Skin epidermis (tissue), 12 donors: ENCODE results near the gene CIDEB.
"Not testable (repeated sequence)": the region's sequence is repeated elsewhere in the genome, so short reads cannot be mapped to it uniquely, and the experiment has no call there.

ENCODE experiments used
- H3K27ac ChIP-seq, 21 experiments: fragments of 200-600 bp; sonication (generic) in 11 of 21; one replicate each; pipeline ENCODE4 v1.5.0; 2020; ENCODE audit warnings: mild to moderate bottlenecking in 3 of 21, inconsistent platforms in 2 of 21, moderate library complexity in 2 of 21
- H3K4me3 ChIP-seq, 7 experiments: fragments of 200-600 bp; sonication (generic) in 2 of 7; one replicate each; pipeline ENCODE4 v1.5.0; 2020; ENCODE audit warnings: inconsistent platforms in 2 of 7, mild to moderate bottlenecking in 2 of 7, moderate library complexity in 1 of 7

CIDEB gene

GRCh38 chr14:24334431-24335291 lies 26.9 kb upstream of the CIDEB start, which contains the start of gene ADCY4:
TSS of gene ADCY4 (minus strand) at chr14:24335071. CDS start at chr14:24334652, 419 bp downstream.
- Histone ChIP-seq H3K4me3 (peak within 1 kb of the TSS; percentile 24 to 43 (median 39)), H3K27ac (peak within 1 kb of the TSS; percentile 20 to 87 (median 70))

DNA sequence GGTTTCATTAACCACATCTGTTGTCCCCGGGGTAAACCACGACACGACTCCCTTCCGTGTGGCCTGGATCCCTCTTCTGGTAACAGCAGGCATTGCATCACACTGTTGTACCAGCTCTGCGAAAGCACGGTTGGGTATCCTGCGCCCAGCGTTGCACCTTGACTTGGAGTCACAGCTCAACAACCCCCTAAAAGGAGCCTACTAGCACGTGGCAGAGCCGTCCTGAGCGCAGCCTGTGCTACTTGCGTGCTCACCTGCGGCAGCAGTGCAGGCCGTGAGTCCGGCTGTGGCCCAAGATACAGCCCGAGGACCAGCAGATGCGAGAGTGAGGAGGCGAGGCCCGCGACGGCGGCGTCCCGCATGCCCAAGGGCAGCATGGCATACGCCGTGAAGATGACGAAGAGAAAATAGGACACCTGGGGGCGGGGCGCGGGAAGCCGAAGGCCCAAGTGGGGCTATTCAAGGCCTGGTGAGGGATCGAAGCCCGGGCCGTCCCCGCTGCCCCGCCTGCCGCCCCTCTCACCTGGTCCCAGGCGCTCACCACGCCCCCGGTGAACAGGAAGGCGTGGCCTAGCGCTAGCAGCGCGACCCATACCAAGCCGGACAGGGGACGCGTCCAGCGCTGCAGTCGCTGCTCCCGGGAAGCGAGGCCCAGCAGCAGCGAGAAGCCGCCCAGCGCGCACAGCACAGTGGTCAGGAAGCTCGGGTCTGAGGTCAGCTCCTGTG lies 24.7 kb upstream of the CIDEB start:
- Histone ChIP-seq H3K4me3 (peak overlapping the region in 5 of 7 experiments; percentile 1 to 32 (median 9)), H3K27ac (peak overlapping the region in 1 of 21 experiments; percentile 29)

- no peak overlapping the region for H3K4me3 ChIP-seq
- H3K27ac ChIP-seq = no peak overlapping the region
Observed at GRCh38 chr14:24331731-24332267, 24.0 kb upstream of the CIDEB start.

DNA sequence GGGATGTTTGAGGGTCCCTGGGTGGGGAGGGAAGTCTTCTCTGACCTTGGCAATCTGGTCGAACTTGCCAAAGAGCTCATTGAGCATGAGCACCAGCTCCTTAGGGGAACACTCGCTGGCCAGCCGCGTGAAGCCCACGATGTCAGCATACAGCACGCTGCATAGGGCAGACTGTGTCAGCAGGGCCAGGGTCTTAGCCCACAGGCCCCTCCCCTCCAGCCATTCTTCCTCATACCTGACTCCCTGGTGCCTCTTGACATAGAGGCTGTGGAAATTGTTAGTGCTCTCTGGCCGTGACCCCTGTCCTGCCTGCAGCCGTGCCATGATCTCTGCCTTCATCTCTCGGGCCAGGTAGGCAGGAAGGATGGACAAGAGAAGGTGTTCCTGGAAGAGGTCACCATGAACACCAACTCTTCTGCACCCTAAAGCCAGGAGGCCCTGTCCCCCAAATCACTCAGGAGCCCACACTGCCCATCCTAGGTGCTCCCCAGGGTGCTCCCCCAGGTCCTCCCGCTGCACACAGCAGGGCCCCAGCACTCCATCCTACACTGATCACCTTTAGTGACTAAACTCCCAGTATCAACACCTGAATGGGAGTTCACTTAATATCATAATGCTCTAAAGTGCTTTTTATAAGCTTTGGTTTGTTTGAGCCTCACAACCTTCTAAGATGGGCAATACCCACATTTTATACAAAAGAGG lies 23.3 kb upstream of the CIDEB start:
- Histone ChIP-seq H3K4me3 (no peak overlapping the region), H3K27ac (no peak overlapping the region)

GRCh38 chr14:24329736-24330135 lies 22.0 kb upstream of the CIDEB start:
- no peak overlapping the region for H3K4me3 ChIP-seq
- H3K27ac ChIP-seq = peak overlapping the region in 1 of 21 experiments; percentile 32

DNA sequence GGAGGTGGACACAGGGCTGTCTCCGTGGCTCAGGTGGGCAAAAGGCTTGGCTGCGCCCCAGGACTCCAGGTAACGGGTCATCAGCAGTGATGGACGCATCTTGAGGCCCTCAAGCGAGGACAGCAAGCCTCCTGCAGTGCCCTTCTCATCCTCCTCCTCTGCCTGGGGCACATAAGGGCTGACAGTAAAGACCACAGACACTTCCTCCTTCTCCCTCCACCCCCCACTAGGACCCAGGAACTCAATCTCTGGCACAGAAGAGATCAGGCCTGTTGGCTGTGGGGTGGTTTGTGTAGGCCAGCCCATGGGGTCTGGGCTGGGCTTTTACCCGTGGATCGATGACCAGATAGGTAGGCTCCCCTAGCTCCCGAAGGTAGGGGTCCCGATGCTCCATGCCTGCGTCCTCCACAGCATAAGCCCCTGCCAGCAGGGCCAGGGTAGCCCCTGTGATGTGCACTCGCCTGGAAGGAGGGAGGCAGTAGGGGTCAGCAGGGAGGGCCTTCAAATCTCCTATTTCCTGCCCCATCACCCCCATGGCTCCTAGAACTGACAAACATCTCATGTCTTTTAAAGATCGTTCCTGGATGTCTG lies 21.4 kb upstream of the CIDEB start:
- Histone ChIP-seq H3K27ac (peak overlapping the region in 4 of 21 experiments; percentile 9 to 52 (median 28)), H3K4me3 (no peak overlapping the region)

DNA sequence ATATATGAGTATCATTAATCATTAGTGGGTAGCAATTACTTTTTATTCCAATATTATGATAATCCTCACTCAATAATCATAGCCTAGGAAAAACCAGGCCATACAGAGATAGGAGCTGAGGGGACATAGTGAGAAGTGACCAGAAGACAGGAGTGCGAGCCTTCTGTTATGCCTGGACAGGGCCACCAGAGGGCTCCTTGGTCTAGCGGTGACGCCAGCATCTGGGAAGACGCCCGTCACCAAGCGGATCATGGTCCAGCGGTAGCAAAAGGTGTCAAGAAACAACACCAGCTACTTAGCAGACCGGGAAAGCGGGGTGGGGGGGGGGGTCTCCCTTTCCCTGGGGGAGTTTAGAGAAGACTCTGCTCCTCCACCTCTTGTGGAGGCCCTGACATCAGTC lies 20.1 kb upstream of the CIDEB start:
- not testable (repeated sequence) for H3K27ac ChIP-seq

GRCh38 chr14:24327303-24327702 lies 19.5 kb upstream of the CIDEB start:
- peak overlapping the region in 2 of 21 experiments; percentile 2 to 17 for H3K27ac ChIP-seq
- H3K4me3 ChIP-seq = no peak overlapping the region

More for the DNA sequence above, 20.1 kb upstream of the CIDEB start:
- not testable (repeated sequence) for H3K4me3 ChIP-seq

DNA sequence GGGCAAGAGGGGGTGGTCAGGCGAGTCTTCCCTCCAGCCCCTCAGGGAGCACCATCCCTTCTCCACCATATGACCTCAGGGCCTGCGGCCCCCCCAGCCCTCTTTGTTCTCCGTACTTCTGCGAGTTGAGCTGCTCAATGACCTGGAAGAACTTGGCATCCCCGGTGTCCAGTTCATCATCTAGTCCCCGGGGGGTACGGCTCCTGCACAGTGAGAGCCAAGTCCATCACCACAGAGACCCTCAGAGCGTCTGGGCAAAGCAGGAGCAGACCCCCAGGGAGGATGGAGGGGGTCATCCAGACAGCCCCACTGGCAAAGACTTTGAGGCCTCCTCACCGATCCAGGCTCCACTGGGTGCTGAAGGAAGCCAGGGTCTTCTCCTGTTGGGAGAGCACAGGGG lies 18.2 kb upstream of the CIDEB start:
- H3K27ac ChIP-seq = no peak overlapping the region
- H3K4me3 ChIP-seq = no peak overlapping the region

- Histone ChIP-seq H3K4me3 (no peak overlapping the region), H3K27ac (no peak overlapping the region)
Observed at GRCh38 chr14:24325041-24325530, 17.3 kb upstream of the CIDEB start.

DNA sequence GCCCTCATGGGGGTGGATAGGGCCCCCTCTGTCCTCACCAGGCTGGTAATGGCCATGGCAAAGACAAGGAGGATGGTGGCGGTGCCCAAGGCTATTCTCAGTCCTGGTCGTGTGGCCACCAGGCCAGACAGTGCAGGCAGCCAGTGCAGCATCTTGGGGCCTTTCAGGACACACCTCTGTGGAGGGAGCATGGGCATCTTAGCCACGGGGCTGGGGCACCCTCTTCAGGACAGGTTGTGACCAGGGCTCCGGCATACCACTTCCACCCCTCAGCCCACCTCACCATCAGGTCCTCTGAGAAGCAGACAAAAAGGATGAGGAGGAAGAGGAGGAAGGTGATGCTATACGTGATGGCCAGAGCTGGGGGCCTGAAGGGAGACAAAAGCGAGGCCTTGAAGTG lies 16.2 kb upstream of the CIDEB start:
- Histone ChIP-seq H3K27ac (no peak overlapping the region), H3K4me3 (no peak overlapping the region)

DNA sequence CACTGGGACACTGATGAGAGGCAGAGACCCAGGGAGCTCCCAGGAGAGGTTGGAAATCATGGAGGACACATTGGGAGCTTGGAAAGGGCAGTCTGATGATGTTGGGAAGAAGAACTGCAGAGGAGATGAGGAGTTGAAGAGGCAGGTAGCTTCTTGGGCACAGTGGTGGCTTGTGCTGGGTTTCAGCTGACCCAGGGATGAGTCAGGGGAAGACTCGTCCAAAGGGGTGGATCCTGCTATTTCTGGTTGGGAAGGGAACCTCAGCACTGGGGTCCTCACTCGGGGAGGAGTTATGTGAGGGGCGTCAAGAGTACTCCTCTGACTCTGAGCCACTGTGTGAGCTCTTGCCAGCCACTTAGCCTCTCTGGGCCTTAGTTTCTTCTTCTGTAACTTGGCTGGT lies 15.6 kb upstream of the CIDEB start:
- Histone ChIP-seq H3K4me3 (no peak overlapping the region), H3K27ac (no peak overlapping the region)

DNA sequence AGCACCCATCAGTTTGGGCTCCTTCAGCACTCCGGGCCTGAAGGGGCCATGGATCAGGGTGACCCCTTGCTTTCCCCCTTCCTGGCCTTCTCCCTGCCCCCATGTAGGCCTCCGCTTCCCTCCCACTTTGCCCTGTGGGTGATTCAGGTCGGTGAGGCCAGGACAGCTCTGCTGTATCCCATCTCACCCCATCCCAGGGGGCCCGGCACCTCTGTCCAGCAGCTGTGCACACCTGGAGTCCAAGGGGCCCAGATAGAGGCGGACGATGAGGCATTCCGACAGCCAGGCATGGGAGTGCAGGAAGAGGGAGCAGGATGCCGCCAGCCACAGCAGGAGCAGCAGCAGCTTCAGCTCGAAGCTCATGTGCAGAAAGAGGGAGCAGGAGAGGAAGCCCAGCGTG lies 14.9 kb upstream of the CIDEB start:
- Histone ChIP-seq H3K27ac (no peak overlapping the region), H3K4me3 (no peak overlapping the region)

GRCh38 chr14:24321212-24321975 lies 13.6 kb upstream of the CIDEB start:
- H3K4me3 ChIP-seq = no peak overlapping the region
- H3K27ac ChIP-seq = no peak overlapping the region

DNA sequence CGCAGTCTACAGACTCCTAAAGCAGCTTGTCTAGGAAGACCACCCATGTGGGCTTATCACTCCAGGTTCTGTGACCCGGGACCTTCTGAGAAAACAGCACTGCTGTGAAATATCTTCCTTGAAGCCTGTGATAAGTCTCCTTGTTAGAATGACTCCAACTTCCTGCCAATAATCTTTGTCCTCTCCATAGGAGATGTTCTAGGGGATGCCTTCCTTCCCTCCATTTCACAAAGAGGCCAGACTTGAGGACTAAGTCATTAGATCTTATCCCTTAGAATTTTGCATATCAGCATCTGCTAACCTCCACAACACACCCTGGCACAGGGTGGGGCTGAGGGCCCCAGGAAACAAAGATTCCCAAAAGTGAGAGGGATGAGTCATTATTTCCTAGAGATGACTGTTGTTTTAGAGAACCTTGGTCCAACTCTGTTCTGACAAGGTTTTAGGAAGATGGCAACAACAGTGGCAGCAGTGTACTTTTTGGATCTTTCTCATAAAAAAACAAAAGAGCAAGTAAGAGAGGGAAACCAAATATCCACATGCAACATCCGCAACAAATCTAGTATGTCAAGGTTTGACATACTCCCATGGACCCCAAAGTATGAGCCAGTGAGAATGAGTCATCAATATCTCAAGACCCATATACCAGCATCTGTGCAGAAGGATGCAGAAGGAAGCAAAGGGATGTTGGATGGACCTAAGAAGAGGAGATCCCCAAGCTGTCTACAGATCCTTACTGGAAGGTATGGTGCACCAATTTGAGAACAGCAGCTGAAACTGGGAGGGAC lies 9.6 kb upstream of the CIDEB start:
- Histone ChIP-seq H3K4me3 (no peak overlapping the region), H3K27ac (peak overlapping the region in 13 of 21 experiments; percentile 1 to 94 (median 81))

GRCh38 chr14:24316597-24316950 lies 8.8 kb upstream of the CIDEB start:
- Histone ChIP-seq H3K27ac (peak overlapping the region in 17 of 21 experiments; percentile 24 to 94 (median 79)), H3K4me3 (peak overlapping the region in 1 of 7 experiments; percentile 7)

DNA sequence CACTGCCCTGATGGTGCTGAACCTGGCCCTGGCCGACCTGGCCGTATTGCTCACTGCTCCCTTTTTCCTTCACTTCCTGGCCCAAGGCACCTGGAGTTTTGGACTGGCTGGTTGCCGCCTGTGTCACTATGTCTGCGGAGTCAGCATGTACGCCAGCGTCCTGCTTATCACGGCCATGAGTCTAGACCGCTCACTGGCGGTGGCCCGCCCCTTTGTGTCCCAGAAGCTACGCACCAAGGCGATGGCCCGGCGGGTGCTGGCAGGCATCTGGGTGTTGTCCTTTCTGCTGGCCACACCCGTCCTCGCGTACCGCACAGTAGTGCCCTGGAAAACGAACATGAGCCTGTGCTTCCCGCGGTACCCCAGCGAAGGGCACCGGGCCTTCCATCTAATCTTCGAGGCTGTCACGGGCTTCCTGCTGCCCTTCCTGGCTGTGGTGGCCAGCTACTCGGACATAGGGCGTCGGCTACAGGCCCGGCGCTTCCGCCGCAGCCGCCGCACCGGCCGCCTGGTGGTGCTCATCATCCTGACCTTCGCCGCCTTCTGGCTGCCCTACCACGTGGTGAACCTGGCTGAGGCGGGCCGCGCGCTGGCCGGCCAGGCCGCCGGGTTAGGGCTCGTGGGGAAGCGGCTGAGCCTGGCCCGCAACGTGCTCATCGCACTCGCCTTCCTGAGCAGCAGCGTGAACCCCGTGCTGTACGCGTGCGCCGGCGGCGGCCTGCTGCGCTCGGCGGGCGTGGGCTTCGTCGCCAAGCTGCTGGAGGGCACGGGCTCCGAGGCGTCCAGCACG lies 8.2 kb upstream of the CIDEB start:
- peak overlapping the region in 1 of 7 experiments; percentile 7 for H3K4me3 ChIP-seq
- peak overlapping the region in 18 of 21 experiments; percentile 15 to 94 (median 76) for H3K27ac ChIP-seq
